NCI-H69 (cell line): ENCODE measurements around the gene NYAP2.

Source experiments
- DNase-seq: peaks from one replicate; lab custom pipeline; 2025; lab: John Stamatoyannopoulos, UW

NYAP2 gene

GRCh38 chr2:225484751-225485150, 85.2 kb downstream of the NYAP2 start:
- no peak for DNase-seq

GRCh38 chr2:225486236-225486635, 86.7 kb downstream of the NYAP2 start:
- peak; percentile 16 for DNase-seq

- no peak for DNase-seq
Measured at GRCh38 chr2:225487878-225488416, 88.4 kb downstream of the NYAP2 start.

GRCh38 chr2:225488743-225489142, 89.2 kb downstream of the NYAP2 start:
- DNase-seq = no peak

- no peak for DNase-seq
Measured at GRCh38 chr2:225493420-225494099, 94.0 kb downstream of the NYAP2 start.

GRCh38 chr2:225494100-225494459, 94.6 kb downstream of the NYAP2 start:
- DNase-seq = peak; percentile 1

- DNase-seq = peak; percentile 1
Measured at GRCh38 chr2:225495706-225496105, 96.2 kb downstream of the NYAP2 start.

- no peak for DNase-seq
Measured at GRCh38 chr2:225496568-225496967, 97.1 kb downstream of the NYAP2 start.

- DNase-seq = no peak
Measured at GRCh38 chr2:225497166-225497565, 97.7 kb downstream of the NYAP2 start.

- DNase-seq = no peak
Measured at GRCh38 chr2:225501022-225501421, 101.5 kb downstream of the NYAP2 start.

GRCh38 chr2:225502971-225503370, 103.5 kb downstream of the NYAP2 start:
- DNase-seq = peak; percentile 5

- no peak for DNase-seq
Measured at GRCh38 chr2:225510796-225511195, 111.3 kb downstream of the NYAP2 start.

- no peak for DNase-seq
Measured at GRCh38 chr2:225512469-225512868, 113.0 kb downstream of the NYAP2 start.

- DNase-seq = no peak
Measured at GRCh38 chr2:225512876-225513540, 113.5 kb downstream of the NYAP2 start.

GRCh38 chr2:225515033-225515432, 115.5 kb downstream of the NYAP2 start:
- no peak for DNase-seq

GRCh38 chr2:225526760-225527390, 127.4 kb downstream of the NYAP2 start:
- DNase-seq = no peak

- peak; percentile 79 for DNase-seq
Measured at GRCh38 chr2:225531559-225531958, 132.0 kb downstream of the NYAP2 start.

GRCh38 chr2:225532096-225532495, 132.6 kb downstream of the NYAP2 start:
- peak; percentile 69 for DNase-seq

- DNase-seq = peak; percentile 51
Measured at GRCh38 chr2:225534037-225534436, 134.5 kb downstream of the NYAP2 start.

GRCh38 chr2:225534697-225535096, 135.2 kb downstream of the NYAP2 start:
- DNase-seq = peak; percentile 11

GRCh38 chr2:225536036-225536435, 136.5 kb downstream of the NYAP2 start:
- peak; percentile 6 for DNase-seq

- no peak for DNase-seq
Measured at GRCh38 chr2:225543626-225544025, 144.1 kb downstream of the NYAP2 start.

- DNase-seq = peak; percentile 2
Measured at GRCh38 chr2:225556461-225556860, 157.0 kb downstream of the NYAP2 start.
